ENCODE measurements around the gene ARMC2. TPM values are rescaled to one million over a fixed set of nuclear protein-coding genes. Genes with fewer than 3 reads are reported as not detected.

The ARMC2 gene
- total and polyA plus RNA-seq, 2 of the 8 experiments (the other 6 are each of a cell fraction or from before 2014, with no cell fraction given) = 1.6 to 4.4 TPM

- no peak for TF ChIP-seq ATF2 (IDR thresholded peaks at IDR 0.05; ENCODE audit: low read length)
- no peak for TF ChIP-seq POLR2A (IDR thresholded peaks at IDR 0.05; ENCODE audit: control extremely low read depth in 1 of 2, low read depth in 2 of 2, low read length in 2 of 2)
These were observed 93.6 kb downstream of the ARMC2 start (continued) for GRCh38 chr6:108941859-108942258.

Measured in H1 (cell line).